GM20000 (cell line): ENCODE results near the gene G6PC3.

Source experiments
- DNase-seq: peaks from one replicate; pipeline ENCODE4 v3.0.0; 2012; ENCODE audit warnings: low spot score
- CTCF ChIP-seq: IDR thresholded peaks from 2 replicates; pipeline ENCODE4 v1.5.1; 2012; ENCODE audit warnings: mild to moderate bottlenecking, control low read depth; ENCODE audit errors: extremely low read depth, missing control alignments

Gene G6PC3

GRCh38 chr17:44105941-44106340 lies 35.4 kb downstream of the G6PC3 start:
- TF ChIP-seq CTCF: no peak
- DNase-seq: no peak

- no peak for TF ChIP-seq CTCF
- DNase-seq: no peak
These were observed 36.3 kb downstream of the G6PC3 start for GRCh38 chr17:44106801-44107200.

GRCh38 chr17:44108440-44109311 lies 38.1 kb downstream of the G6PC3 start:
- TF ChIP-seq CTCF: no peak
- DNase-seq: no peak

GRCh38 chr17:44109312-44109630 lies 38.7 kb downstream of the G6PC3 start:
- DNase-seq: no peak
- TF ChIP-seq CTCF: no peak

GRCh38 chr17:44110011-44110686 lies 39.6 kb downstream of the G6PC3 start:
- TF ChIP-seq CTCF: no peak
- DNase-seq: no peak

GRCh38 chr17:44110823-44111633 lies 40.5 kb downstream of the G6PC3 start:
- no peak for TF ChIP-seq CTCF
- DNase-seq: peak; percentile 84

GRCh38 chr17:44111777-44112176 lies 41.2 kb downstream of the G6PC3 start:
- no peak for TF ChIP-seq CTCF
- DNase-seq: no peak
